Tibial artery (tissue), 4 donors: ENCODE data around the gene NMBR.
"Not testable (repeated sequence)": the region's sequence is repeated elsewhere in the genome, so short reads cannot be mapped to it uniquely, and the experiment has no call there.

ENCODE experiments used
- DNase-seq, 2 donors: peaks; one replicate each; pipeline ENCODE4 v3.0.0-alpha.2; 2019
- H3K27ac ChIP-seq, 2 donors: fragments of 200-600 bp; sonication (generic) in 1 of 2; 1 replicate in 1 of 2; 2 replicates in 1 of 2; pipeline ENCODE4 v1.5.1; 2018 to 2019; ENCODE audit warnings: mild to moderate bottlenecking in 1 of 2
- H3K27me3 ChIP-seq, 2 donors: fragments of 200-600 bp; sonication (generic) in 1 of 2; one replicate each; pipeline versions ENCODE4 v1.5.1 to v1.6.0; 2016 to 2019
- H3K36me3 ChIP-seq, 3 donors: fragments of 200-600 bp; sonication (generic) in 2 of 3; one replicate each; pipeline ENCODE4 v1.5.1; 2016 to 2019; ENCODE audit warnings: mild to moderate bottlenecking in 2 of 3
- H3K4me1 ChIP-seq, 4 donors: fragments of 200-600 bp; sonication (generic) in 2 of 4; 1 replicate in 3 of 4; 2 replicates in 1 of 4; pipeline ENCODE4 v1.5.1; 2016 to 2019
- H3K4me3 ChIP-seq, 2 donors: fragments of 200-600 bp; sonication (generic) in 1 of 2; 1 replicate in 1 of 2; 2 replicates in 1 of 2; pipeline ENCODE4 v1.5.1; 2018 to 2019; ENCODE audit warnings: mild to moderate bottlenecking in 2 of 2
- H3K9me3 ChIP-seq, 3 donors: fragments of 200-600 bp; sonication (generic) in 1 of 3; one replicate each; pipeline ENCODE4 v1.5.1; 2016 to 2019
- intact Hi-C: fragments of 100-400 bp; cut with DNase I; formaldehyde crosslinking; loops from one replicate; pipeline ENCODE4 v1.15.0; 2023; ENCODE audit warnings: low total_unique reads
- TF ChIP-seq, protein P1 (sequence below), 2 experiments: fragments of 200-600 bp in 1 of 2; fragments of 450-650 bp in 1 of 2; IDR thresholded peaks; one replicate each; pipeline ENCODE4 v1.5.1; 2017 to 2019; ENCODE audit warnings: antibody characterized with exemption in 2 of 2, mild to moderate bottlenecking in 1 of 2, moderate library complexity in 1 of 2

The NMBR gene

DNA sequence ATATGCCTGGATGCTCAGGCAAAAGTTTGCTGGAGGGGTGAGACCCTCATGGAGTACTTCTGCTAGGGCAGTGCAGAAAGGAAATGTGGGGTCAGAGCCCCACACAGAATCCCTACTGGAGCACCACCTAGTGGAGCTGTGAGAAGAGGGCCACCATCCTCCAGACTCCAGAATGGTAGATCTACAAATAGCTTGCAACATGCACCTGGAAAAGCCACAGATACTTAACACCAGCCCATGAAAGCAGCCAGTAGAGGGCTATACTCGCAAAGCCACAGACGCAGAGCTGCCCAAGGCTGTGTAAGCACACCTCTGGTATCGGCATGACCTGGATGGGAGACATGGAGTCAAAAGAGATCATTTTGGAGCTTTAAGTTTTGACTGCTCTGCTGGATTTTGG is 74.9 kb downstream of the NMBR start:
- intact Hi-C loops: no loop called here
- DNase-seq: no peak
- TF ChIP-seq, protein P1, sequence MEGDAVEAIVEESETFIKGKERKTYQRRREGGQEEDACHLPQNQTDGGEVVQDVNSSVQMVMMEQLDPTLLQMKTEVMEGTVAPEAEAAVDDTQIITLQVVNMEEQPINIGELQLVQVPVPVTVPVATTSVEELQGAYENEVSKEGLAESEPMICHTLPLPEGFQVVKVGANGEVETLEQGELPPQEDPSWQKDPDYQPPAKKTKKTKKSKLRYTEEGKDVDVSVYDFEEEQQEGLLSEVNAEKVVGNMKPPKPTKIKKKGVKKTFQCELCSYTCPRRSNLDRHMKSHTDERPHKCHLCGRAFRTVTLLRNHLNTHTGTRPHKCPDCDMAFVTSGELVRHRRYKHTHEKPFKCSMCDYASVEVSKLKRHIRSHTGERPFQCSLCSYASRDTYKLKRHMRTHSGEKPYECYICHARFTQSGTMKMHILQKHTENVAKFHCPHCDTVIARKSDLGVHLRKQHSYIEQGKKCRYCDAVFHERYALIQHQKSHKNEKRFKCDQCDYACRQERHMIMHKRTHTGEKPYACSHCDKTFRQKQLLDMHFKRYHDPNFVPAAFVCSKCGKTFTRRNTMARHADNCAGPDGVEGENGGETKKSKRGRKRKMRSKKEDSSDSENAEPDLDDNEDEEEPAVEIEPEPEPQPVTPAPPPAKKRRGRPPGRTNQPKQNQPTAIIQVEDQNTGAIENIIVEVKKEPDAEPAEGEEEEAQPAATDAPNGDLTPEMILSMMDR (IDR thresholded peaks at IDR 0.05): no peak
- Histone ChIP-seq H3K36me3 (no peaks in the 10 kb centered on the region), H3K27me3 (no peaks in the 10 kb centered on the region), H3K27ac (no peak overlapping the region), H3K4me3 (no peak overlapping the region), H3K4me1 (no peaks in the 10 kb centered on the region), H3K9me3 (no peaks in the 10 kb centered on the region)

DNA sequence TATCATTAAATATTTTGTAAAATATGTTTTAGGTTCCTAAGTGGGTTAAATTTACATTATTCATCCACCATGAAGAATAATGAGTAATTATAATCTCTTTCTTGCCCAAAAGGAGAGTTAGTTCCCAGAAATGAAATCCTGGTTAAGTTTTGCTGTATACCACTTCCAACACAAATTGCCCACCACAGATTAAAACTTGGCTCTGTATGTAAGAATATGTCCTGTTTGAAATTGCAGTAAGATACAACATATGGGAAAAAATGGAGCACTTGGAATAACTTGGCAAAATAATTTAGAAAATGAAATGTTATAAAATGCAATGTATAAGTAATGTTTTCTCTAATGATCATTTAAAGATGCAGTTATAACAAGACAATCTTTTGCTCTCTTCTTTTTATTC is 78.5 kb downstream of the NMBR start:
- Histone ChIP-seq H3K9me3 (no peaks in the 10 kb centered on the region), H3K27me3 (no peaks in the 10 kb centered on the region), H3K36me3 (no peaks in the 10 kb centered on the region), H3K4me3 (no peak overlapping the region), H3K4me1 (no peaks in the 10 kb centered on the region), H3K27ac (no peak overlapping the region)
- no peak for DNase-seq
- intact Hi-C loops: no loop called here
- TF ChIP-seq, protein P1 (IDR thresholded peaks at IDR 0.05): no peak

DNA sequence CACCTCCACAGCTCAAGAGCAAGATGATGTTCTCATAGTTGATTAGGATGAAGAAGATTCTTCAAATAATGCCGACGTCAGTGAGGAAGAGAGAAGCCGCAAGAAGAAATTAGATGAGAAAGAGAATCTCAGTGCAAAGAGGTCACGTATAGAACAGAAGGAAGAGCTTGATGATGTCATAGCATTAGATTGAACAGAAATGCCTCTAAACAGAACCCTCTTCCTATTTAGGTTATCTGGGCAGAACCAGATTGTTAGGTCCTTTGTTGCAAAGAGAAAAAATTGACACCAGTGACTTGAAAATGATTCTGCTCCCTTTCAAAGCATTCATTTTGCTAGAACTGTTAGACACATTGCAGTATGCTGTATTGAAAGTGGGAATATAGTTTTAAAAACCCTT is 84.1 kb downstream of the NMBR start:
- DNase-seq, H3K4me1 ChIP-seq, intact Hi-C loops, H3K9me3 ChIP-seq, H3K36me3 ChIP-seq, H3K4me3 ChIP-seq, H3K27me3 ChIP-seq, H3K27ac ChIP-seq: not testable (repeated sequence)

DNA sequence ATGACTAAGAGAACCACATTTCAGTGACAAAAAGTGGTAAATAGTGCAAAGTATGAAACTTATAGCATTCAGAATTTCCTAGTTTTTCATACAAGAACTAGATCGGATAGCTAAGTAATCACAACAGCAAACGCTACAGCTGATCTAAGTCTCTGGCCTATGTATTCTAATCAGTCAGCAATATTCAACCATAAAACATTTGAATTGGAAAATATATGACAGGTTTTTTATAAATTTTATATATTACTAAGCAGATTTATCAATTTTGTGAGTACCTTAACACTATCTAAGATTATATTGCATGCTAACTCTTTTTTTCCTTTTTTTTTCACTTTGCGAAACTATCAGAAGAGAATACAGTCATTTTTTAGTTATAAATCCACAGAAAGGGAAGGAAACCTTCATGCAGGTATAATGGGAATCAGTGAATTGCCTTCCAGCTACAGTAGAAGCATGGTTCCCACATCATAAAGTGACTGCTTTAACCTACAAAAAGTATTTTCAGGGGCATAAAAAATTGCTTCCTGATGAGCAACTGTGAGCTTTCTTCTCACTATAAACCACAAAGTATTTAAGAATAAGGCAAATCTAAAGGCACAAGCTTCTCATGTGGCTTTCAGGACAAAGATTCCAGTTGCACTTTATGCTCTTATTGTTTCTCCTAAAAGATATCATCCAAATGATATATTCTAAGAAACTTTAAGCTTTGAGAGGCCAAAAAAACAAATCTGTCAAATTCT is 88.2 kb downstream of the NMBR start:
- Histone ChIP-seq H3K36me3 (no peaks in the 10 kb centered on the region), H3K4me1 (no peaks in the 10 kb centered on the region), H3K27me3 (no peaks in the 10 kb centered on the region), H3K27ac (no peak overlapping the region), H3K9me3 (no peaks in the 10 kb centered on the region), H3K4me3 (no peak overlapping the region)
- TF ChIP-seq, protein P1 (IDR thresholded peaks at IDR 0.05): no peak
- DNase-seq: no peak
- intact Hi-C loops: loop anchor here (5.0 kb wide), 1 partner anchor 194 kb away; no protein-coding TSS in a partner anchor

DNA sequence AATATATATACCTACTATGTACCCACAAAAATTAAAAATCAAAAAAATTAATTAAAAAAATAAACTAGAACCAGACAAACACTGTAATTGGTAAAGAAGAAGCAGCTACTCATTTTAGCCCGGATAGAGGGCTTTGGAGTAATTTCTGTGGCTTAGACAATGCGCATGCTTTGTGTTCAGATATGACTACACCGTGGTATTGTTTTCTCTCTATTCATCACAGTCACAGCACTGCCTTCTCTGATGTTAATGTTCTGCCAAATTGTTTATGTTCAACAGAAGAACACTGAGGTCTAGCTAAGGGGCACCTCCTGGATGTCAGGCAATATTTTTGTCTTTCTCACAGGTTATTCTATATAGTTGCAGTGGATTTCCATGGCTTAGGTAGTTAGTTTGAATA is 91.7 kb downstream of the NMBR start:
- no peak for DNase-seq
- Histone ChIP-seq H3K4me3 (no peak overlapping the region), H3K27ac (no peak overlapping the region), H3K9me3 (peaks cover 0 to 9% (median 0%) of the 10 kb centered on the region in 3 donors), H3K4me1 (no peaks in the 10 kb centered on the region), H3K27me3 (no peaks in the 10 kb centered on the region), H3K36me3 (no peaks in the 10 kb centered on the region)
- TF ChIP-seq, protein P1 (IDR thresholded peaks at IDR 0.05): no peak
- intact Hi-C loops: loop anchor here (5.0 kb wide), 1 partner anchor 197 kb away; no protein-coding TSS in a partner anchor

DNA sequence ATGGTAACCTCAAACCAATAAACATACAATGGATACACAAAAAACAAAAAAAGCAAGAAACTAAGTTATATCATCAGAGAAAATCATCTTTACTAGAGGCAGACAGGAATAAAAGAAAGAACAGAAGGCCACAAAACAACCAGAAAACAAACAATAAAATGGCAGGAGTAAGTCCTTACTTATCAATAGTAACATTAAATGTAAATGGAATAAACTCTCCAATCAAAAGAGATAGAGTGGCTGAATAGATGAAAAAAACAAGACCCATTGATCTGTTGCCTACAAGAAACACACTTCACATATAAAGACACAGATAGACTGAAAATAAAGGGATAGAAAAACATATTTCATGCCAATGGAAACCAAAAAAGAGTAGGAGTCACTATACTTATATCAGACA is 95.5 kb downstream of the NMBR start:
- no peaks in the 10 kb centered on the region for H3K4me1 ChIP-seq
- H3K36me3 ChIP-seq: no peaks in the 10 kb centered on the region
- peaks cover 0 to 9% (median 0%) of the 10 kb centered on the region in 3 donors for H3K9me3 ChIP-seq
- no peak overlapping the region for H3K4me3 ChIP-seq
- no peak for DNase-seq
- TF ChIP-seq, protein P1 (IDR thresholded peaks at IDR 0.05): no peak
- H3K27me3 ChIP-seq: no peaks in the 10 kb centered on the region
- H3K27ac ChIP-seq: no peak overlapping the region
- intact Hi-C loops: no loop called here
